GM21360 (cell line): ENCODE results near the gene NDST1.
"Not testable (repeated sequence)": the region's sequence is repeated elsewhere in the genome, so short reads cannot be mapped to it uniquely, and the experiment has no call there.

ENCODE experiments used
- ATAC-seq: cut with Tn5 transposase; IDR thresholded peaks from one replicate; pipeline ENCODE4 v1.9.1; 2021; ENCODE audit warnings: mild to moderate bottlenecking, moderate library complexity; ENCODE audit not compliant: unreplicated experiment

Gene NDST1

GRCh38 chr5:150507474-150508276 is at the start of gene NDST1:
Gene NDST1 (plus strand): TSS chr5:150508131. CDS start chr5:150521255, 13,124 bp downstream.
- ATAC-seq, result no peak

GRCh38 chr5:150458802-150459557 is 49.0 kb upstream of the NDST1 start:
- ATAC-seq, result peak; percentile 51

- peak; percentile 6 for ATAC-seq
Measured at GRCh38 chr5:150460781-150461180, 47.1 kb upstream of the NDST1 start.

- peak; percentile 64 for ATAC-seq
Measured at GRCh38 chr5:150461231-150461630, 46.7 kb upstream of the NDST1 start.

GRCh38 chr5:150464554-150465012 is 43.3 kb upstream of the NDST1 start:
- no peak for ATAC-seq

- no peak for ATAC-seq
Measured at GRCh38 chr5:150465927-150466326, 42.0 kb upstream of the NDST1 start.

GRCh38 chr5:150468206-150468605 is 39.7 kb upstream of the NDST1 start:
- no peak for ATAC-seq

GRCh38 chr5:150469718-150470469 is 38.0 kb upstream of the NDST1 start:
- ATAC-seq, result no peak

- ATAC-seq, result no peak
Measured at GRCh38 chr5:150473673-150474358, 34.1 kb upstream of the NDST1 start.

DNA sequence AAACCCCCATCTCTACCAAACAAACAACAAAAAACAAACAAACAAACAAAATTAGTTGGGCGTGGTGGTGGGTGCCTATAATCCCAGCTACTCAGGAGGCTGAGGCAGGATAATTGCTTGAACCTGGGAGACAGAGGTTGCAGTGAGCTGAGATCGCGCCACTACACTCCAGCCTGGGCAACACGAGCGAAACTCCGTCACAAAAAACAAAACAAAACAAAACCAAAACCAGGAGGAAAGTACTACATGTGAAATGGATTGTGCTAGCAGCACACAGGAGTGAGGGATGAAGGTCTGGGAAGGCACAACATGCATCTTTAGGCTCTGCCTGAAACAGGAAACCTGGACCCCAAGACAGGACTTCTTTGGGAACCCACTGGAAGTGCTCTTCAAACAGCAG is 31.4 kb upstream of the NDST1 start:
- not testable (repeated sequence) for ATAC-seq

DNA sequence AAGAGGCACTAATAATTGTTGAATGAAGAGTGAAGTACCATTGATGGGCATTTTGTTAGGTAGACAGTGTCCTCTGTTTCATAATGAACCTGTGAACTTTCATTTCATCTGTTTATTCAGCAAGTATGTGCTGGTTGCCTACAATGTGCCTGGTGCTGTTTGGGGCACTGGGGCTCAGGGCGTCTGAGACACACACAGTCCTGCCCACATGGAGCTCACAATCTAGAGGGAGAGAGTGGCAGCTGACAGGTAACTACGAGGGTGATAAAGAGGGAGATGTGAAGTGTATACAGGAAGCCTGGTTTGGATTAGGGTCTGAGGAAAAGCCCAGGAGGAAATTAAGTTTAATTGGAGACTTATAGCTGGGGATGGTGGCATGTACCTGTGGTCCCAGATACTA is 28.5 kb upstream of the NDST1 start:
- no peak for ATAC-seq

DNA sequence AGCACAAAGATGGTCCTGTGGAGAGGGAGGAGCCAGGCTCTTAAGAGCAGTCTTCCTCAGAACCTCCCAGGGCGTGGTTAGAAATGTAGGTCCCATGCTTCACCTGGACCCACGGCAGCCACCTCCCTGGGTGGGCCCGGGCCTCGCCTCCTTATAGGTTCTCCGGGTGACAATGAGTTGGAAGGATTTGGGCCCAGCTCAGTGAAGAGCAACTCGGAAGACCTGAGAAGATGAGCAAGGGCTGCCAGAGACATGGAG is 26.3 kb upstream of the NDST1 start:
- ATAC-seq, result no peak

DNA sequence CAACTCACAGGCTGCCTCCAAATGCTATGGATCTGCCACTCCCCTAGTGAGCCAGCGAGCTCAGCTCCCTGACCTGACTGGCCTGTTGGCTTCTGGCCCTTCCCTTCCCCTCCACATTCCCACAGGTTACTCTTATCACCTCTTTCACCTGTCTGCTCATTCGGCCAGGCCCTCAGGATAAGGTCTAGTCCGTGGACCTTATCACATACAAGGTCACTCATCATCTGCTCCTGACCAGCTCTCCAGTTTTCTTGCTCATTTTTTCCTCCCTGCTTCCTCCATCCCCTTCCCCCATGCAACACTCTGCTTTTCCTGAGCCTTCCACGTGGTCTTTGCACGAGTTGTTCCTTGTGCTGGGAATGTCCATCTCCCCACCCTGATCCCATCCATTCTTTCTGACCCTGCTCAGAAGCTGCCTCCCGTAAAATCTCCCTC is 25.9 kb upstream of the NDST1 start:
- ATAC-seq, result no peak

DNA sequence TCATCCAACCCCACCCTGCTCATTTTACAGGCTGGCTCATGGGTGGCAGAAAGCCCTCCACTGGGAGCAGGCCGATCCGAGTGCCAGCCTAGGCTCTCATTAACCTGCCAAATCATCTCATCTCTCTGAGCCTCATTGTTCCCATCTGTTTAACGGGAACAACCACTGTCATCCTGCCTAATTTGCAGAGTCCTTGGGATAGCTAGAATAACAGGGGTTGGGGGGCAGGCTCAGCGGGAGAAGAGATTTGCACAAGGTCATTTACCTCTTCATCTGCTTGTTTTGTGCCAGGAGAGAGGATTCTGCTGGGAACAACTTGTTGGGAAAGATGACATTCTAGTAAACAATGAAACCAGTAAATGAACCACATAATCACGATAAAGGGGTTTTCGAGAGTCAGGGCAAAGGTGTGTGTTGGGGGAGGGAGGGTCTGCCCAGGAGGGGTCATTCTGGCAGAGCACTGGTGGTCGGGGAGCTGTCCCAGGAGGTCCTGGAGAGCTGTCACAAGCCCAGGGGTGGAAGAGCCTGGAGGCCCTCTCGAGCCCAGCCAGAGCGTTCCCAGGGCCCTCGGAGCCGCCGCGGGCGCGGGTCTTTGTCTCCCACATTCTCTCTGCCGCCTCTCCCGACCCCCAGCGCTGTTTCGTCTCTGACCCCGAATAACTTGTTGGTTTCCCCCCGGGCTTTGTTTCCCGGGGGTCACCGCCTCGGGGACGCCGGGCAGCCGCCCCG is 22.8 kb upstream of the NDST1 start:
- no peak for ATAC-seq

DNA sequence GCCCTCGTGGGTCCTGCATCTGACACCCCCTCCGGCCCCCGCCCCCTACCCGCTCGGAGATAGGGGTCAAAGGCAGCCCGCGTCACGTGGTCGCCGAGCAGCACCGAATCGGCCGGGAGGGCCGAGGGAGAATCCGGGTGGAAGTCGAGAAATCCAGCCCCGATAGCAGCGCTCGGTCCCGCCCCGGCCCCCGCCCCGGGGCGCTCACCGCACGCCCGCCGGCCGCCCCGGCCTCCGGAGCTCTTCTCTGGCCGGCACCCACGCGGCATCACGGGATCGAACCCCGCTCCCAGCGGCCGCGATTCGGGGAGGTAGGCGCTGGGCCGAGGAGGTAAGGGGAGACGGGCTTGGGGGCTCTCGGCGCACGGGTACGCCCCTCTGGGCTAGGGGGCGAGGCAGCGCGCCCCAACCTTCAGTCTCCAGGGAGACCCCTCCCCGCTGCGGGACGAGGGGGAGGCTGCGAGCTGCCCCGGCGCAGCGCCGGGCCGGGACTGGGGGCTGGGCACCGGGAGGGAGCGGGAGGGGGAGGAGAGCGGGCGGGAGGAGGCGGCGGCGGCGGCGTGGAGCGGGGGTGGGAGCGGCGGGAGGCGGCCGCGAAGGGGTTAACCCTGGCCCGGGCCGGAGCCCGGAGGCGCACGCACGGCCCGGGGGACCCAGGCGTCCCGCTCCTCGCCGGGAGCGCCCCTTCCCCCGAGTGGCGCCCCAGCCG is 22.1 kb upstream of the NDST1 start:
- no peak for ATAC-seq

GRCh38 chr5:150486402-150487198 is 21.3 kb upstream of the NDST1 start:
- no peak for ATAC-seq

DNA sequence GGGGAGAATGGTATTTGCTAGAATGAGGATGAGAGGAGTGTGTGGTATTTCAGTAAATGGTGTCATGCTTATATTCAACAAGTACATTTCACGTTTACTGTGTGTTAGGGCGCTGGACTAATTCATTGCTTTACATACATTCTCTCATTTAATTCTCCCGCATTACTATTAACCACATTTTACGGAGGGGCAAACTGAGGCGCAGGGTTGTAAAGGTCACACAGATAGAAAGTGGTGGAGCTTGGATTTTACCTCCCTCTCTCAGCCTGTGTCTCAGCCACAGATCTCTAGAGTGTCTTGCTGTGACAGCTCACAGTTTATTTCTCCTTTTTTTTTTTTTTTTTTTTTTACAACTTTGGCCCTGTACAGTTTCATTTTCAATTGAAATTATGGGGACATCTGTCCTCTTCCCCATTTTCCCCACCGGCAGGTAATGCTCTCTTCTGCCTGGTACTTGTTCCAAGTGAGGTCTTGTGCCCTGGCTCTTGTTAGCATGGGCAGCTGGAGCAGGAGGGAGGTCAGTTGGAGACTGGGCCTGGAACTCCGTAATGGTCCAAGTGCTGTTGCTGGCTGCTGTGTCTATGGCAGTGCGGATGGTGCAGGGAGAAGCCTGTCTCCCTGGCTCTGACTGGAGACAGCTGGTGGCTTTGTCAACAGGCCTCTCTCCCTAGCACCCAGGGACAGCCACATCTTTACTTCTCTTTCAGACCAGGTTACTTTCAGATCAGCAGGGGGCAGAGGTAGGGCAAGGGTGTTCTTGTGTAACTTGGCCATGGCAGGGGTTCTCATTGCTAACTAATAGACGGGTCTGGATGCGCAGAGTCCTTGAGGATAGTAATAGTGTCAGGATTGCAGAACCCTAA is 20.5 kb upstream of the NDST1 start:
- ATAC-seq, result no peak
